Stimulated activated naive B cell treated with anti-CD40 and anti-IgM and Interleukin-4, amounts not matched to agents 10 μg/mL and 1 μg/mL and 100 μg/mL, for 72 hours (primary cell): ENCODE measurements around the gene CYLD.

Source experiments
- ATAC-seq, 2 donors: fragments of 150-1000 bp; cut with Tn5 transposase; replicated peaks; 2 replicates each; pipeline ENCODE4 v1.10.0; 2021; ENCODE audit warnings: moderate library complexity in 1 of 2
- DNase-seq: peaks from one replicate; pipeline ENCODE4 v3.0.0; 2021
- H3K27ac Mint-ChIP-seq: one replicate; pipeline ENCODE4 v1.8.0; 2022; ENCODE audit warnings: mild to moderate bottlenecking, mixed read lengths
- H3K27me3 Mint-ChIP-seq, 2 donors: one replicate each; pipeline ENCODE4 v1.8.0; 2022; ENCODE audit warnings: mixed read lengths in 2 of 2
- H3K36me3 Mint-ChIP-seq, 2 donors: one replicate each; pipeline ENCODE4 v1.8.0; 2022; ENCODE audit warnings: mixed read lengths in 2 of 2, mild to moderate bottlenecking in 1 of 2
- H3K4me1 Mint-ChIP-seq, 2 donors: one replicate each; pipeline ENCODE4 v1.8.0; 2022; ENCODE audit warnings: mixed read lengths in 2 of 2, mild to moderate bottlenecking in 1 of 2
- H3K4me3 Mint-ChIP-seq, 2 donors: one replicate each; pipeline ENCODE4 v1.8.0; 2022; ENCODE audit warnings: mild to moderate bottlenecking in 2 of 2, mixed read lengths in 2 of 2, moderate library complexity in 1 of 2
- H3K9me3 Mint-ChIP-seq, 2 donors: one replicate each; pipeline ENCODE4 v1.8.0; 2022; ENCODE audit warnings: mixed read lengths in 2 of 2, mild to moderate bottlenecking in 1 of 2

The CYLD gene

GRCh38 chr16:50848755-50849514 lies 107.0 kb downstream of the CYLD start:
- H3K9me3 Mint-ChIP-seq, result no peaks in the 10 kb centered on the region
- H3K36me3 Mint-ChIP-seq, result no peaks in the 10 kb centered on the region
- H3K4me1 Mint-ChIP-seq, result no peaks in the 10 kb centered on the region
- no peak for DNase-seq
- peaks cover 29 to 36% of the 10 kb centered on the region in 2 donors for H3K27me3 Mint-ChIP-seq
- H3K4me3 Mint-ChIP-seq, result no peak overlapping the region
- H3K27ac Mint-ChIP-seq, result no peak overlapping the region
- ATAC-seq, result no peak
